HG03175 (cell line): Measurements from ENCODE around the gene BICDL2.
A peak's percentile ranks its signal among the peaks of the same experiment; 100 is the strongest.

ENCODE experiments used
- ATAC-seq: cut with Tn5 transposase; IDR thresholded peaks from one replicate; pipeline ENCODE4 v1.9.1; 2021; ENCODE audit warnings: mild to moderate bottlenecking, moderate library complexity; ENCODE audit not compliant: unreplicated experiment

The BICDL2 gene

DNA sequence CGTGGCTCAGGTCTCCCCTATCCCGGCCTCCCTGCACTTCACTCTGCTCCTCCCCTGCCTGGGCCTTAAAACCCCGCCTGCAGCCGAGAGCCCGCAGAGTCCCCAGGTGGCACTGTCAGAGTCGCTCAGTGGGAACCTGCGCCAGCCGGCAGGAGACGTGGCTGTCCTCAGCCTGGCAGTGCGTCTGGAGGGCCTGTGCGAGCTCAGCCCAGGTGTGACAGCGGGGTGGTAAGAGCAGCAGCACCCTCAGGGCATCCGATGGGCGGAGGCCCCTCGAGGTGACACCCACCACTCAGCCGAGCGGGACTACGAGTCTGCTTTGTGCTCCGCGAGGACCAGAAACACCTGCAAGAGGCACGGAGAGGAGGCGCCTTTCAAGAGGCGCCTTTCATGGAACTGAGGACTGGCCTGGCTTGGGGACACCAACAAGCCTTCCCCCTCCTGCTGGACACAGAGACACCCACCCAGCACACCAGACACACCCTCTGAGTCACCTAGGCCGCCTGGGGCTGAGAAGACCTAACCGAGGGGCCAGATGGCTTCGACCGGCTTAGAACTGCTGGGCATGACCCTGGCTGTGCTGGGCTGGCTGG, 23.8 kb downstream of the BICDL2 start, which contains the start of gene CLDN9:
Gene CLDN9, plus strand, starts transcription at position 96 of the 593 bp plus-strand sequence. Its CDS starts 440 bp downstream, at position 536.
- ATAC-seq: no peak

DNA sequence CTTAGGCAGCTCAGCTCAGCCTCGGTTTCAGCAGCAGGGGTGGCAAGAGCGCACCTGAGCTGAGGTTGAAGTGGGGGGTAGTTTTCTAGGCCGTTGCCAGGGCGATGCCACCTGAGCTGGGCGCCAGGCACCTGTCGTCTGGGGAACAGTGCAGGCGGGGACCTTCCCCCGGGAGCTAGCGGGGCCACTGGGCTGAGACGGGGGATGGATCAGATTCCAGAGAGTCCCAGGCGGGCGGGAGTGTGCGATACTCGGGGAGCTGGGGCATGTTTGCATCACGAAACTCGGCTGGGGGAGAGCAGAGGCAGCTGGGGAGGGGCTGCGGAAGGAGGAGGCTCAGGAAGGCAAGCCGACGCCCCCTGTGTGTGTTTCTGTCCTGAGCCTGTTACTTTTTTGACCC, 24.5 kb downstream of the BICDL2 start:
- ATAC-seq: no peak

DNA sequence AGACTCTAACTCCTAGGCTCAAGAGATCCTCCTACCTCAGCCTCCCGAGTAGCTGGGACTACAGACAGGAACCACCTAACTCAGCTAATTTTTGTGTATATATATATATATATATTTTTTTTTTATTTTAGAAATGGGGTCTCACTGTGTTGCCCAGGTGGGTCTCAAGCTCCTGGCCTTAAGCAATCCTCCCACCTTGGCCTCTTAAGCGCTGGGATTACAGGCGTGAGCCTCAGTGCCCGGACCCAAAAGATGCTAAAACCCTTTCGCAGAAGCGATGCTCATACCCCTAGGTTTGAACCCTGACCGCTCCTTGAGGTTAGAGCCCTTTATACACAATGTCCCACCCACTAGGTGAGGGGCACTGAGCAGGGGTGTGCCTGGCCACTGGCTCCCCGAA, 26.2 kb downstream of the BICDL2 start:
- ATAC-seq: no peak

DNA sequence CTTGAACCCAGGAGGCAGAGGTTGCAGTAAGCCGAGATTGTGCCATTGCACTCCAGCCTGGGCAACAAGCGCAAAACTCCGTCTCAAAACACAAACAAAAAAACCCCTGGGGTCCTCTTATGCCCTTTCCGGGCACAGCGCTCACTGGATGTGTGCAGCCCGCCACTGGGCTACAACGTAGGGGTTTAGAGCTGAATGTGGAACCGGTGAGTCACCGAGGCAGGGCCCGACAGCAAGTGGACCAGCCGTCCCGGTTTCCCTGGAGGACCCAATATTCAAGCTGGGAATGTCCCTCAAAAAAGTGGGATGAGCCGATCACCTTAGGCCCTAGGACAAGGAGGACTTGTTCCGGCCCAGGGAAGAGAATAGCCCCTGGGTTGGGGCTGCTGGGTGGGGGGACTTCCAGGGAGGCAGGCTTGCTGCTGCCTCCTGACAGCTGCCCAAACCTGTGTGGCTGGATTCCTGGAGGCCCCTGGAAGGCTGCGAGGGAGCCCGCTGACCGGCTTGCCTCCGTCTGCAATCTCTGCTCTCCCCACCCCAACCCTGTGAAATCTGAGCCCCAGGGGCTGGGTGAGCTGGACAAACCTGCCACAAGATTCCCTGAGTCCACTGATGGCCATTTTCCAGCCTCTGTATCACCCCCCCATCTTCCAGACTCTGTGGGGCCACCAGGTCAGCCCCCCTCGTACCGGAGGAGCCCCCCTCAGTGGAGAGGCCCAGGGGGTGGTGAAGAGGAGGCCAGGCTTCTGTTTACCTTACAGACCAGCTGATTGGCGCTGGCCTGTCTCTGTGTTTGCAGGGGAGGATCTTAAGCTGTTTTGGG, 27.0 kb downstream of the BICDL2 start:
- no peak for ATAC-seq

DNA sequence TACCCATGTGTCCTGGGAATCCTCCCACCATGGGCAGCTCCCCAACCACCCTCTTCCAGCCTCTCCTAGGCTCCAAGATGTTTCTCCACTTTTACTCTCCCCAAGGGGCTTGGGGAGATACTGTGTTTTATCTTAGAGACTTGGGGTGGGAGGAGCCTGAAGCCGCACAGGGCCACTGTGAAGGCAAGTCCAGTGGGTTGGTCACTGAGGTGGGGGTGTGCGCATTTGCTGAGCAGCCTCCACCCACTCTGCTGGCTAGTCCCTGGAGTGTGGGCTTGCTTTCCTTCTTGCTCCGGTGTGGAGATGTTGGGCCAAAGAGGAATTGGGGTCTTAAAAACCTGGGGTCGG, 28.1 kb downstream of the BICDL2 start:
- ATAC-seq: no peak

DNA sequence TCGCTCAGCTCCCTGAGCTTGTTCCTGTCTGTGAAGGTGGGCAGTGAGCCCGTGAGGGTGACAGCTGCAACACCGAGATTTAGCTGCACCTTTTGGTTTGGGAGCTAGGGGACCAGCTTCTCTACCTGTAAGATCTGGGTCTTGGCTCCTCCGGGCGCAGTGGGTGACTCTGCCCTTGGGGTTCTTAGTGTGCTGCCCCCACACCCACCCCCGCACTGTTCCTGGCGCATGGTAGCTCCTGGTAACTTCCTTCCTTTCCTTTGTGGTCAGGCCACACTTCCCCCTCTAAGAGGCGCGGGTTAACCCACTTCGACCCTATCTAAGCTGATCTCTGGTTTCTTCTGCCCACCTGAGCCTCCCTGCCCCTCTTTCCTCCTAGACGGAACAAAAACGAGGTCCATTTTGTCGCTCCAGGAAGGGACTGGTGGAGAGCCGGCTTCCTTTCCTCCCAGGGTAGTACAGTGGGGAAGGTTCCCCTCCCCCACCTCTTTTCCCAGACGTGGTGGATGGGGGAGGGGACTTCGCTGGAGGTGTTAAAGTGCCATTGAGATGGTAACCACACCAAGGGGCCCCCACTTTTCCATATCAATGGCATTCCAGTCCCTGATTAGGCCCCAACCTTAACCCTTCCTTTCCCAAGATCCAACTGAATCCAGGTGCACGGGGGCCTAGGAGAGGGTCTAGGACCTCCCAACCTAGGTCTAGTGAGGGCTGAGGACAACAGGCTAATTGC, 28.6 kb downstream of the BICDL2 start:
- ATAC-seq: no peak

DNA sequence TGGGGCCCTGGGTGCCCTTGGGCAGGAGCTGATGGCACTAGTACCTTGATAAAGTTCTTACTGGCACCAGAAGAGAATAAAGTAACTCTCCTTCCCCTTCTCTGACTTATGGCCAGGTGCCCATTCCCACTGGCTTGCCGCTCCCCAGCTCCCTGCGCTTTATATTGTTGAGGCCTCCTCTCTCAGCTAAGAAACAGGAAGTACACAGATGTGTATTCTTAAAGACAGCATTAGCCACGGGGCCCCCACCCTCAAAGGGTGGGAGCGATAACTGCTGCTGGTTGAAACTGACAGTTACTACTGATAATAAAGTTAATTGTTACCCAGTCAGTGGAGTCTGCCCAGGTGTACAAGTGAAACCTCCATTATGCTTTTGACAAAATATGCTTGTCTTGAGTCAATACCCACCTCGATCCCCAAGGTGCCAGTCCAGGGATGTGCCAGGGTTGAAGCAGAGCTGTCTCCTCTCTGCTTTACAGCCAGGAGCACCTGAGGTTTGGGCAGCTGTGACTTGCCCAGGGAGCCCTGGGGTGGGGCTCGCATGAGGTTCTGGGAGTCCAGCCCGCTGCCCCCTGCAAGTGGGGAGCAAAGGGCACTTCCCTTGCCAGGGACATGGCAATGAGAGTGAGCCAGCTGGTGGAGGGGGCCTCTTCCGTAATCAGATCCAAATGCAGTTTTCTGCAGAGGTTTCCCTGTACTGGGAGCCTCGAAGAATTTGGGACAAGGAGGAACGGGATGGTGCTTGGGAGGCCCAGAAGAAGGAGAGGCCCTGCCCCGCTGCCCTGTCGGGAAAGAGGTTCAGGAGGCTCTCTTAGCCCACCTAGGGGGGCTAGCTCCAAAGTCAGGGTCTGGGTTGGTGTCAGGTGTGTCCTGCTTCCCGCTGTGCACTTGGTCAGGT, 29.4 kb downstream of the BICDL2 start:
- no peak for ATAC-seq

DNA sequence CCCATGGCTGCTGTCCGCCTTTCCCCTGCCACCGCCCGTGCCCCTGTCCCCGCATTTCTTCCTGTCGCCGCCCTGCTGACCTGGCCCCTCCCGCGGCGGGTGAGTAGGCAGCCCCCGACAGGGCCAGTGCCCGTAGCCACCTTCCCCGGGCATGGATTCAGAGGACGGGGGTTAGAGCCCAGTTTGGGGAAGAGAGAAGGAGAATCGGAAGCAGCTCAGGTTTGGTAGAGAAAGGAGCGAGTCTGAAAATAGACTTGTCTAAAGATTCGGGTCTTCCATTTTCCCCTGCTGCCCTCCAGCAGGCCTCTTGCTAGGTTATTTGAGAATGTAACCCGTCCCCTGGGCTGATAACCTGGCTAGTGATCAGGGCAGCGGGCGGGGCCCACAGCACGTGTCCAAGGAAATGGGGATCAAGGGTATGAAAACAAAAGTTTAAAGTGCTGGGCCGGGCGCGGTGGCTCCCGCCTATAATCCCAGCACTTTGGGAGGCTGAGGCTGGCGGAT, 31.9 kb downstream of the BICDL2 start:
- ATAC-seq: no peak

DNA sequence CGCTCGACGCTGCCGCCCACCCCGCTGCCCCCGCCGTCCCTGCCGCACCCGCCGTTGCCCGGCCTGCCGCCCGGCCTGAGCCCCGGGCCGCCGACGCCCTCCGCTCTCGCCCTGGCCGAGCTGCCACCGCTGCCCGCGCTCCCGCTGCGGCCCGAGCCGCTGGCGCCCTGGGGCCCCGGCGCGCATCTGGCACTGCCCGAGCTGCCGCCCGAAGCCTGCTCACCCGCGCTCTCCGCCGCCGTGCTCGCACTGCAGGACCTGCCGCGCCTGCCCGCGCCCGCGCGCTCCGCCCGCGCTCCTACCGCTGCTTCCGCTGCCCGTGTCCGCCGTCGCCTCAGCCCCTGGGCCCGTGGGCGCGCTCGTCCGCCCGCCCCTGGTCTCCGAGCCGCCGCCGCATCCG, 32.4 kb downstream of the BICDL2 start:
- peak; percentile 12 for ATAC-seq

DNA sequence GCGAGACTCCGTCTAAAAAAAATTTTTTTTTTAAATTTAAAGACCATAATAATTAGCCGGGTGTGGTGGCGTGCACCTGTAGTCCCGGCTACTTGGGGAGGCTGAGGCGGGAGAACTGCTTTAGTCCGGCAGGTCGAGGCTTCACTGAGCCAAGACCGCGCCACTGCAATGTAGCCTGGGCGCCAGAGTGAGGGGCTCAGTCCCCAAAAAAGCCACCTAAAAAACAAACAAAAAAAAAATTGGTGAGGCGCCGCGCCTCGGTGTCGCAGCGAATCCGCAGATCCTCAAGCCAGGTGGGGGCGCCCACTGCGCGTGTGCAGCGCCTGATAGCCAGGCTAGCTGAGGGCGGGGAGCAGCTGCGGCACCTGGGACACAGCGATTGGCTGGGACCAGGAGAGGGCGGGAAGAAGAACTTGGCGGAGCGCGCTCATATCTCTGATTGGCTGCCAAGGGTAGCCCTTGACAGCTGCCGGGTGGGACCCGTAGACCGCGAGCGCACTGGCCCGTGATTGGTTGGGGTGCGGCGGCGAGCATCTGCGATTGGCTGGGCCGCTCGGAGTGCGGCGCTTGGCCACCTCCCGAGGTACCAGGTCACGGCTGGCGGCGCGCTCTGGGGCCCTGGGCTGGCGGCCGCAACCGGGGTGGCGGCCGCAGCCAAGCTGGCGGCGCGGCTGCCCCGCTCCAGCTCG, 33.0 kb downstream of the BICDL2 start:
- ATAC-seq: peak; percentile 93

DNA sequence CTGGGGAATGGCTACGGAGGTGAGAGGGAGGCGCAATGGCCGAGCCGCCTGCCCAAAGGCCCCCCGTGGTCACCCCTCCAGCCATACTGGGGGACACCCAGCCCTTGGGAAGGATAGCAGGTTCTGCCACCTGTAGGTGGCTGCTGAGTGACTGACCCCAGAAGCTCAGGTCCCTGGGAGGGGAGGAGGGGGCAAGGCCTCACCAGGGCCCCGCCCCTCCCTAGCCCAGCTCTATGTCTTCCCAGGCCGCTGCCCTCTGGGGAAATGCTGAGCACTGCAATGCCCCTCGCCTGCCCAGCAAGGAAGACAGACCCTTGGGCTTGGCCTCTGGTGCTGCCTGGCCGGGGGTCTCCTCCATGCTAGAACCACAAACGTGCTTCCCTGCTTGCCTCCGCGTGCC, 35.4 kb downstream of the BICDL2 start:
- no peak for ATAC-seq

DNA sequence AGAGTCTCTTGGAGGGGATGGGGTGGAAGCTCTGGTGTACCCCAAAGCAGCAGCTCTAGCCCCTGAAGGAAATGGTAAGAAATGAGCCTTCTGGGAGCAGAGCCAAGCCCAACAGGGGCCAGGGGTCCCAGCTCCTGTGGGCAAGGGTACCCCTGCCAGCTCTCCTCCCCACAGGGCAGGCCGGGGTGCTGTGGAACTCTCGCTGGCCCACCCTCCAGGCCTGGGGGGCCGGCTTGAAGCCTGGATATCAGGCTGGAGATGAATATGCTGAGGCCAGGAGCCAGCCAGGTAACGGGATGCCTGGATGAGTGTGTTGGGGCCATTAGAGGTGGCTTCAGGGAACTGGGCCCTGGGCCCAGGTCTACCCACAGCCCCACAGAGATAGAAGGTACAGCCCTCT, 36.2 kb downstream of the BICDL2 start:
- ATAC-seq: no peak

DNA sequence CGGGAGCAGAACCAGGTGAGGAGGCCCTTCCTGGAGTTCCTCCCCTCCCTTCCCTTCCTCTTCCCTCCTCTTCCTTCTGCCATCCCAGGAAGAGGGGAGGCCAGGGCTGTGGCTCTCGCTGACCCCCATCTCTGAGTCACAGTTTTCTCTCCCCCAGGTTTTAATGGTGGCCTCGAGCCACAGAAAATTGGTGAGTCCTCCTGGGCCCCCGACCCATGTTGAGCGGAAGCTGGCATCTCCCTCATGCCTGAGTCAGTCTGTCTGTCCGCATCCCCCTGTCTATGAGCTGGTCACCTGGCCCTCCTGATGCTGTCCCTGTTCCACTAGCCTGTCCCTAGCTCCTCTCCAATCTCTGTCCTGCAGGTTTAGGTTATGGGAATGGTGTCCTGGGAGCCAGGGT, 36.8 kb downstream of the BICDL2 start:
- no peak for ATAC-seq

DNA sequence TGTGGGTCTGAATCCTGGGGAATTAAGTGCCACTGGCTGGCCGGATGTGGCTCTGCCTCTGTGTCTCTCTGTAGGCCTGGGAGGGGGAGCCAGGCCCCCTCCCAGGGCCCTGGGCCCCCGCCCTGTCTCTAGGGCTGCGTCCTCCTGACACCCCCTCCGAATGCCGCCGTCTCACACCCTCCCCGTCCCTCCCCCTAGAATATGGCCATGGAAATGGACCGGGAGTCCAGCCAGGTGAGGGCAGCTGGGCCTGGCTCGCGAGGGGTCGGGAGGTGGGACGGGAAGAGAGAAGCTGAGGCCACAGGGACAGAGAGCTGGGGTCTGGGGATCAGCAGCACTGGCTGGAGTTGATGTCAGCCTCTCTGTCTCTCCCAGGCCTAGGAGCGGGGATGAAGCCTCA, 40.4 kb downstream of the BICDL2 start:
- ATAC-seq: no peak

DNA sequence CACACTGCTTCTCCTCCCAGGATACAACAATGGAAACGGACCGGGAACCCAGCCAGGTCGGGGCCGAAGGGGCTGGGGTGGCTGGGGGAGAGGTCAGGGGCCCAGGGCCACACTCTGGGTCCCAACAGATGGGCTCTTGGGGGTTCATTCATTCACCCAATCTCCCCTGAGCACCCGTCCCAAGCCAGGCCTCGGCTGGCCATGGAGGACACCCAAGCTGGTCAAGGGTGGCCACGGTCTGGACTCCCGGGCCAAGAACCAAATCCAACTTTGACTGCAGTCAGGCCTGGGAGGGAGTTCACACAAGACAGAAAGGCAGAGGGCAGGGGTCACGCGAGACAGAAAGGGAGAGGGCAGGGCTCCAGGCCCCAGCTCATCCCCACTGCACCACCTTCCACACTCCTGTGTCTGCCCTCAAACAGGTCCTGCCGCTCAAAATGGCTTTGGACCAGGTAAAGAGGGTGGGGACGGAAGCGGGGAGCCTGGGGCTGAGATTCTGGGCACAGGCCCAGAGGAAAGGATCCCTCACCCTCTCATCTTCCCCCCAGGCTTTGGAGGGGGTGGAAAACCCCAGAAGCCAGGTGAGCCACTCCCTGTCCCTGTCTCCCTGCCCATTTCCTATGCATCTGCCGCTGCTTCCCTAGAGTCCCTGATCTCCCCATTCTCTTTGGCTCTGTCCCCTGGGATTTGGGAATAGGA, 44.2 kb downstream of the BICDL2 start:
- ATAC-seq: no peak

DNA sequence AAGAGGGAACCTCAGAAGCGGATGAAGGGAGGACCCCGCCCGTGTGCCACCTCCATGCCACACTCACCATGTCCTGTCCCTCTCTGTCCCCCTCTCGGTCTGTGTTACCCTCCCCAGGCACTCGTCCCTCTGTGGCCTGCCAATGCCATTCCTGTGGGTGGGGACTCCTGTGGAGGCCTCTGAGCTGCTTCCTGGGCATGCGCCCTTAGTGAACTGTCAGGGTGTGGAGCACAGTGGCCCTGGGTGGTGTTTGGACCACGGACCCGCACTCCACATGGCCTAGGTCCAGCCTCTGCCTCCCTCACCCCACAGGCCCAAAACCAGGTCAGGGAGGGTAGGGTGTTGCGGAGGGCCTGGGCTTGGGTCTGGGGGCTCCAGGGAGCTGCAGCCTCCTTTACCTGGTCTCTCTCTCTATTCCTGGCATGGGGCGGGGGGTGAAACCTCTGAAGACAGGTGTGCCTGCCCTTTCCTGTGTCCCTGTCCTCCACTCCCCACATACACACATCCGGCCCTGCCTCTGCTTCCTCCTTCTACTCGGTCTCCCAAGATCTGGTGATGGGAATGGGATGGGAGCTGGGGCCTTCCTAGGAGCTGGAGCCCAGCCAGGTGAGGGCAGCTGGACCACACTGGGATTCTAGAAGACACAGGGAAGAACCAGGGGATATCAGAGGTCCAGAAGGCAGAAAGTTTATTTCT, 45.0 kb downstream of the BICDL2 start:
- no peak for ATAC-seq

DNA sequence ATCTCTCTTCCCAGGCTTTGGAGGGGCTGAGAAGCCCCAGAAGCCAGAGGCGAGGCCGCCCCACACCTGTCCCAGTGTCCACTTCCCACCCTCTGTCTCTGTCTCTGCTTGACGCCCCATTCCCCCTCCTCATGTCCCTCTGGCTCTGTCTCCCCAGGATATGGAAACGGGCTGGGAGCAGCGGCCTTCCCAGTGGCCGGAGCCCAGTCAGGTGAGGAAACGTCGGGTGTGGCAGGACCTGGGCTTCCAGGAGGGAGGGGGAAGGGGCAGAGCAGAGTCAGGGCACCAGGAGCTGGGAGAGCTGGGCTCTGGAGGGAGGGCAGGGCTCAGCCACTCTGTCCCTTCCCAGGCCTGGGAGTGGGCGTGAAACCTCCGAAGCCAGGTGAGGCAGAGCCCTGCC, 45.9 kb downstream of the BICDL2 start:
- no peak for ATAC-seq

DNA sequence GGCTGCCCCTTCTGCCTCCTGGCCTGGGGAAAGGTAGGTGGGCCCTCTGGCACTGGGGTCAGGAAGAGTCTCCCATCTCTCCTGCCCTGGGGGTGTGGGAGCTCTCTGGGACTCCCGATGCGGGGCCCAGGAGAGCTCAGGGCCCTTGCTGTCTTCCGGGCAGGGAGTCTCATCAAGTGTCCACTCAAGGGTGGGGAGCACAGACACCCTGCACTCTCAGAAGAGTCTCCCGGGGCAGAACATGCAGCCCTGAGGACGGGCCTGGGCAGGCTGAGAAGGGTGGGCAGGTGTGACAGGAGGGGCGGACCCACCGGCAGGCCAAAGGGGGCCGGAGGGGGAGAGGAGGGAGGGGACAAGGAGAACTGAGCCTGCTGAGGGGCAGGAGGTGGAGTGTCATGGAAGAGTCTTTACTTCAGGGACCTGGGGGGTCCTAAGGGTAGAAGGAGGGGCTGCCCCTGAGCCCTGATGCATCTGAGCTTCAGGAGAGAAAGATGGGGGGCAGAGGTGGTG, 48.1 kb downstream of the BICDL2 start:
- ATAC-seq: no peak

DNA sequence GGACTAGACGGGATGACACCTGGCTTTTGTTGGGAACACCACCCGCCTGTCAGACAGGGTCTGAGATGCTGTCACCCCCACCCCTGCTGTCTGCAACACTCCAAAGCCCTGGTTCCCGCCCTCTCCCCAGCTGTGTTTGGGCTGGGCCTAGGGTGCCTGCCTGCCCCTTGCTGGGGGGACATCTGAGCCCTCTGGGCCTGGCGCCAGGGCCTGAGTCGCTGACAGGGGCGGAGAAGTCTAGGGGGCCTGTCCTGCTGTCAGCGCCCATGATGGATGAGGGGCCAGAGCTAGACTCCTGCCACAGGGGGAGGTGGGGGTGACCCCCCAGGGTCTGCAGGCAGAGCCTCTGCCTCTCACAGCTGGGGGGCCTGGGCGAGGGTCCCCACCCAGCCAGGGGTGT, 48.9 kb downstream of the BICDL2 start:
- ATAC-seq: no peak
